ENCODE results near the gene SUSD1.

Gene SUSD1

DNA sequence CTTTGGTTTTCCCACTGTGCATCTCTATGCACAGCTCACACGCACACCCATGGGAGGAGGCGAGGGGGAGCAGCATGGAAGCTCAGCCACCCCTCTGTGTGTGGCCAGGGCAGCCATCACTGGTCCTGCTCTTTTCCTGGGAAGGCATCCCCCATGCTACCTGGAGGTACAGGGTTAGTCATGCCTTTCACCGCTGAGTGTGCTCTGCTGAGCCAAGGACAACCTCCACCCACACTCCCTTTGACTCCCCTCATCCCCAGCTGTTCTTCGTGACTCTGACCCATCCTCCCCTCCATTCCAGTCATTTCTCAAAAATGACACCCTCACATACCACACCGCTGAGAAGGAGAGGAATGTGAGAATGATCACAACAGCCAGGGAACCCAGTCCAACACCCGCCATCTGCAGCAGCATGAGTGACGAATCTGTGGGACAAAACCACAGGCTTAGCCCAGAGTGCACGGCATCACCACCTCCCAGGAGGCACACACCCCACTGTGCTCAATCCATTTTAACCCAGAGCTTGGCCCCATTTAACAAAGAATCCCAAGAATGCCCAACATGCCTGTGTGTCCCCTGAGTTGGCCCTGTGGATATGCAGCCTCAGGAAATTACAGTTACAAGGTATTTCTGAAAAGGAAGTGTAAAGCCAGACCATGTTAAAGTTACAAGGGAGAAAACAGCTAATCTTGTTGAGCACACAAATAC, 133.4 kb downstream of the SUSD1 start:
- peak; percentile 13 for DNase-seq (ENCODE audit: low read depth)

DNA sequence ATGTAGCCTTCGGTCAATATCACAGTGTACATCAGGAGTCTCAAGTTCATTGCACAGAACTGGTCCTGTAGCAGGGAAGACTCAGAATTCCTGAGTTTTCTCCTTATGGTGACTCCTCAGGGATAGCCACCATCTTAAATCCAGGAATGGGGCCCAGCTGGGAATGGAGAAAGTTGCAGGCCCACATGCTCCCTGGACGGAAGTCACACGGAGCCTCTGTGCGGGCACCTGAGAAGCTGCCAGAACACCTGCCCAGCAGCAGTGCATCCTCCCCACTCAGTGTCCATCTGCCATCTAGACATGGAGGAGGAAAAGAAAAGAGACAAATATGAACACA, 133.9 kb downstream of the SUSD1 start:
- DNase-seq (ENCODE audit: low read depth) = no peak

- no peak for DNase-seq (ENCODE audit: low read depth)
Observed at GRCh38 chr9:112038017-112038408, 137.1 kb downstream of the SUSD1 start.

GRCh38 chr9:112037281-112038016, 137.6 kb downstream of the SUSD1 start:
- DNase-seq (ENCODE audit: low read depth) = peak; percentile 55

DNA sequence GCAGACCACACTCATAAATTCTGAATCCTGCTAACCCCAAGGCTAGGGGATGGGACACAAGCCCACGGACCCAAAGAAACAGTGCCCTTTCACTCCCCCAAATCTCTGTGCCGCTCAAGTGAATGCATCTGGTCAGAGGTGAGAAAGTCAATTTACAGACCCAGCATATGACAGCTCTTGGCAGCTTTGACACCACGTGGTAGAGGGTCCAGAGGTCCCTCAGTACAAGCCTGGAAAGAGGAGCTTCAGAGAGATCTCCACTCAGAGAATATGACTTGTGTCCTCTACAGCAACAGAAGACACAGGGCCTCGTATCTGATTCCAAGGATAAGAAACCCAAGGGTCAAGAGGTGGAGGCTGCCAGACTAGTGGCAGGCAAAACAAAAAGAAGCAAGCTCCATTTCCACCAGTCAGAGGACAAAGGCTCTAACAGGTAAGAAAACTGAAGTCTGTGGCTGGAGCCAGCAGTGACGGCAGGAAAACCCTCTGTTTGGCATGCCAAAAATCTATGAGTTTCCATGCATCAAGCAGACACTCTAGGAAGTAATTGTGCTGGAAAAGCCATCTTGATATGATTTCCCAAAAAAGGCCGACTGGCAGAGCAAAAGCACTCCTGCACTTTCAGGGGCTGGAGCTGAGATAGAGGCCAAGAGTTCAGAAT, 139.8 kb downstream of the SUSD1 start:
- no peak for DNase-seq (ENCODE audit: low read depth)

- no peak for DNase-seq (ENCODE audit: low read depth)
Observed at GRCh38 chr9:112034216-112034611, 140.9 kb downstream of the SUSD1 start.

GRCh38 chr9:112033237-112034215, 141.6 kb downstream of the SUSD1 start:
- DNase-seq (ENCODE audit: low read depth) = no peak

DNA sequence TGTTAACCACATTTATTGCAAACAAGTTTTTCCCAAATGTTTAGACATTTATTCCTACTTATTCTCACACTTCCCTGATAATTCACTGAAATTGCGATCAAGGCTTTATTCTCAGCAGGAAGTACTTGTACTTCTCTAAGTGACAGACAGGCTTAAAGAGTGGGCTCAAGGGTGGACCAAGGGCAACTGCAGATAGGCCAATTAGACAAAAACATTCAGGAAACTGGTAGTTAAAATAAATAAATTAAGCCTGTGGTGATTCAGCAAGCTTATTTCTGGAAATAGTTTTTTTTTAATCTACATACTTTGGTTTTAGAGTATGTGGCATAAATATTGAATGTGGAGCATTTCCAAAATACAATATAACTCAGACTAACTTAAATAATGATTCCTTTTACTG, 142.4 kb downstream of the SUSD1 start:
- DNase-seq (ENCODE audit: low read depth) = no peak

- DNase-seq (ENCODE audit: low read depth) = no peak
Observed at GRCh38 chr9:112032009-112032408, 143.1 kb downstream of the SUSD1 start.

- DNase-seq (ENCODE audit: low read depth) = no peak
Observed at GRCh38 chr9:112031400-112031799, 143.7 kb downstream of the SUSD1 start.

- DNase-seq (ENCODE audit: low read depth) = no peak
Observed at GRCh38 chr9:112029921-112030444, 145.1 kb downstream of the SUSD1 start.

GRCh38 chr9:112028242-112029221, 146.6 kb downstream of the SUSD1 start:
- DNase-seq (ENCODE audit: low read depth) = peak; percentile 16

- DNase-seq (ENCODE audit: low read depth) = no peak
Observed at GRCh38 chr9:112025850-112026249, 149.2 kb downstream of the SUSD1 start.

DNA sequence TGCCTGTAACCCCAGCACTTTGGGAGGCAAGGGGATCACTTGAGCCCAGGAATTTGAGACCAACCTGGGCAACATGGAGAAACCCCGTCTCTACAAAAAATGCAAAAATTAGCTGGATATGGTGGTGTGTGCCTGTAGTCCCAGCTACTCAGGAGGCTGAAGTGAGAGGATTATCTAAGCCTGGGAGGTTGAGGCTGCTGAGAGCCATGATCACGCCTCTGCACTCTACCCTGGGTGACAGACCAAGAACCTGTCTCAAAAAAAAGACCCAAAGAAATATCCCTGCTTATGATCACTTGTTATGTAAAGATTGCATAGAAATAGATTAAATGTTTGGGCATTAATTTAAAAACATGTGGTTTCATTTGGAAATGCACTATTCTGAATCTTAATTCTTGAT, 153.4 kb downstream of the SUSD1 start:
- DNase-seq (ENCODE audit: low read depth) = no peak

DNA sequence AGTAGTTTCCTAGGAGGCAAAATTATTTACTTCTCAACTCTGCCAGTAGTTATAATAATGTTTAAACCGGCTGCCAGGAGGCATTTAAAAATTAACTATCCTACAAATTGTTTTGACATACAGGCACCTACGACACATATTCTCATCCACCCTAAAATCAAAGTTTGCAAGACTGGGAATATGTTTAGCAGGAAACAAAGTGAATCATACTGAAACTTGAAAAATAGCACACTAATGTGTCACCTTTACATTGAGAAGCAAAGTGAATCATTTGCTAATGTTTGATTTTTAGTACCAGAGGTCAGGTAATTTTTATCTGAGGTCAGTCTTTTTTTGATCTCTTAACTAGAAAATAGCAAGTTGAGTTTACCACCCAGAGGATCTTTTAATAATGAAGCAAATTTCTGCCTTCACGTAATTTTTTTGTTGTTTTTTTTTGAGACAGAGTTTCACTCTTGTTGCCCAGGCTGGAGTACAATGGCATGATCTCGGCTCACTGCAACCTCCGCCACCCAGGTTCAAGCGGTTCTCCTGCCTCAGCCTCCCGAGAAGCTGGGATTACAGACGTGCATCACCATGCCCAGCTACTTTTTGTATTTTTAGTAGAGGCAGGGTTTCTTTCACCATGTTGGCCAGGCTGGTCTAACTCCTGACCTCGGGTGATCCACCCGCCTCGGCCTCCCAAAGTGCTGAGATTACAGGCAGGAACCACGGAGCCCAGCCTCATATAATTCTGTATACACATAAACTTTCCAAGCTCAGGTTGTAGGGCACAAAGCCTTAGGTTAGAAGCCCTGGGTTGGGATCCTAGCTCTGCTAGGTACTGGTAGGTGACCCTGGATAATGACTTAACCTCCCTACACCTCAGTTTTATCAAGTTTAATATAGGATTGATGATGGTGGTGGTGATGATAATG, 154.2 kb downstream of the SUSD1 start:
- no peak for DNase-seq (ENCODE audit: low read depth)

DNA sequence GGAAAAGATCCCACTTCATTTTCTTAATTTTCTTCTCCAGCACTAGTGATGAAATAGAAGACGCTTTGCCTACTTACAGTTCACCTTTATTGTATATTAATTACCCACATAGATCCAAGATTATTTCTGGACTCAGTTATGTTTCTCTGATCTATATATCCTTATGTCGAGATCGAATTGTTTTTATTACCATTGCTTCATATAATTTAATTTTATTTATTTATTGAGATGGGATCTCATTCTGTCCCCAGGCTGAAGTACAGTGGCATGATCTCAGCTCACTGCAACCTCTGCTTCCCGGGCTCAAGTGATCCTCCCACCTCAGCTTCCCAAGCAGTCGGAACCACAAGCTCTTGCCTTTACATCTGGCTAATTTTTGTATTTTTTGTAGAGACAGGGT, 157.2 kb downstream of the SUSD1 start:
- no peak for DNase-seq (ENCODE audit: low read depth)

DNA sequence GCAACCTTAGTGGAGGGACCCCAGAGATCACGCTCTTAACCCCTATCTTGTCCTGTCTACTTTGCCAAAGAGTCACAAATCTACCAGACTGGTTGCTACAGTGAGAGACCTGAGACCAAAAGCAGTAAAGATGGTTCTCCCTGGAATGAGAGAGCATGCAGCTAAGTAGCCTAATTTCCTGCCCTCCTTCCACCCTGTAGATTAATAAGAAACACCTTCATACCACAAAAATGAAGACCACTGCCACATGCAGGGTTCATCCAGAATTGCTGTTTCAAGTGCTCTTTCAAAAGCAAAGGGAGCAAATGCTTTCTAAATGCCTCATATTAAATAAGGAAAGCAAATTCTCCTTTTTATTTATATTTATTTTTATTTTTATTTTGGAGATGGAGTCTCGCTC, 159.4 kb downstream of the SUSD1 start:
- DNase-seq (ENCODE audit: low read depth) = no peak

- no peak for DNase-seq (ENCODE audit: low read depth)
Observed at GRCh38 chr9:112015149-112015548, 159.9 kb downstream of the SUSD1 start.

GRCh38 chr9:112013266-112013665, 161.8 kb downstream of the SUSD1 start:
- DNase-seq (ENCODE audit: low read depth) = no peak

All from activated T-cell treated with anti-CD3 and anti-CD28 coated beads for 48 hours (primary cell).